ENCODE measurements around the gene RBMS2. TPM values are rescaled to one million over a fixed set of nuclear protein-coding genes. Genes with fewer than 3 reads are reported as not detected.

Gene RBMS2
- polyA plus RNA-seq, 3 donors: 5.1 to 8.2 (median 6.5) TPM

DNA sequence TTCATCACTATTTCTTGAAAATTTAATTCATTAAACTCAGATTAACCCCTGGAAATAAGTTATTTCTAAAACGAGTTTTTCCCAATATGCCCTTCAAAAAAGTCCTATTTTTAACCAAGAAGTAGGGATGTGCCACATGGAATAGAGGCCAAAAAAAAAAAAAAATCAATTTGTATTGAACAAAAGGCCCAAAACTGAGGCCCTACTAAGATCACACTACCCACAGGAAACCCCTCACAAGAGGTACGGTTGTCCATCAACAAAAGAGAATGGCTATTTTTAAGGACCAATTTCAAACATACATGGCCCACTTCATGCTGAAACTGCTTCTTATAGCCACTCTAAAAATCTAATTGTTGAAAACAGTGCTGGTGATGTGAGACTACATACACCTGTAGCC lies 116.0 kb downstream of the RBMS2 start:
- H3K4me2 ChIP-seq (replicated peaks; ENCODE audit: extremely low read depth, low read length, poor library complexity, severe bottlenecking): peak overlapping the region; percentile 99
- peak overlapping the region in 1 of 3 experiments; percentile 94 for H3K4me3 ChIP-seq (replicated peaks in 1 of 3; ENCODE audit: low read depth in 2 of 3, low read length in 3 of 3)
- H2AFZ ChIP-seq (ENCODE audit: insufficient read depth, low read depth, low read length, poor library complexity, severe bottlenecking): no peak overlapping the region
- intact Hi-C loops (cut with micrococcal nuclease): no loop called here
- no peak overlapping the region for H3K9ac ChIP-seq (ENCODE audit: insufficient read depth, low read length, poor library complexity, severe bottlenecking)
- H3K36me3 Mint-ChIP-seq: peaks cover 40 to 54% of the 10 kb centered on the region in 2 donors
- H3K79me2 ChIP-seq (ENCODE audit: insufficient read depth, low read length): peaks cover 80% of the 10 kb centered on the region
- no peak for DNase-seq
- peaks cover 51 to 68% of the 10 kb centered on the region in 2 donors for H3K4me1 ChIP-seq (ENCODE audit: control insufficient read depth in 1 of 2, insufficient read depth in 2 of 2, low read length in 2 of 2)
- peaks cover 60% of the 10 kb centered on the region for H3K4me1 Mint-ChIP-seq
- H3K27ac ChIP-seq (ENCODE audit: low read depth in 1 of 2, low read length in 2 of 2): peak overlapping the region in 1 of 2 donors; percentile 92
- no peaks in the 10 kb centered on the region for H3K27me3 ChIP-seq (ENCODE audit: control insufficient read depth in 2 of 2, insufficient read depth in 2 of 2, low read length in 2 of 2)
- no CpG with 5 or more reads among the region's 2 CpGs for WGBS (ENCODE audit: insufficient coverage)
- H4K20me1 ChIP-seq (ENCODE audit: insufficient read depth, low read length): peaks cover 70% of the 10 kb centered on the region
- TF ChIP-seq, protein P1, sequence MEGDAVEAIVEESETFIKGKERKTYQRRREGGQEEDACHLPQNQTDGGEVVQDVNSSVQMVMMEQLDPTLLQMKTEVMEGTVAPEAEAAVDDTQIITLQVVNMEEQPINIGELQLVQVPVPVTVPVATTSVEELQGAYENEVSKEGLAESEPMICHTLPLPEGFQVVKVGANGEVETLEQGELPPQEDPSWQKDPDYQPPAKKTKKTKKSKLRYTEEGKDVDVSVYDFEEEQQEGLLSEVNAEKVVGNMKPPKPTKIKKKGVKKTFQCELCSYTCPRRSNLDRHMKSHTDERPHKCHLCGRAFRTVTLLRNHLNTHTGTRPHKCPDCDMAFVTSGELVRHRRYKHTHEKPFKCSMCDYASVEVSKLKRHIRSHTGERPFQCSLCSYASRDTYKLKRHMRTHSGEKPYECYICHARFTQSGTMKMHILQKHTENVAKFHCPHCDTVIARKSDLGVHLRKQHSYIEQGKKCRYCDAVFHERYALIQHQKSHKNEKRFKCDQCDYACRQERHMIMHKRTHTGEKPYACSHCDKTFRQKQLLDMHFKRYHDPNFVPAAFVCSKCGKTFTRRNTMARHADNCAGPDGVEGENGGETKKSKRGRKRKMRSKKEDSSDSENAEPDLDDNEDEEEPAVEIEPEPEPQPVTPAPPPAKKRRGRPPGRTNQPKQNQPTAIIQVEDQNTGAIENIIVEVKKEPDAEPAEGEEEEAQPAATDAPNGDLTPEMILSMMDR (IDR thresholded peaks at IDR 0.05): no peak
- no peaks in the 10 kb centered on the region for H3K9me3 ChIP-seq (replicated peaks in 1 of 2; ENCODE audit: control insufficient read depth in 1 of 2, insufficient read depth in 1 of 2, low read length in 2 of 2)
- no peaks in the 10 kb centered on the region for H3K9me3 Mint-ChIP-seq
- H3K27ac Mint-ChIP-seq: peak overlapping the region; percentile 66 to 99 (median 99)
- peaks cover 46 to 50% of the 10 kb centered on the region in 2 donors for H3K36me3 ChIP-seq (replicated peaks in 1 of 2; ENCODE audit: control insufficient read depth in 1 of 2, insufficient read depth in 2 of 2, low read length in 2 of 2)
- no peak overlapping the region for H3K4me3 Mint-ChIP-seq
- H3K27me3 Mint-ChIP-seq (ENCODE audit: low read depth in 3 of 3): no peaks in the 10 kb centered on the region

DNA sequence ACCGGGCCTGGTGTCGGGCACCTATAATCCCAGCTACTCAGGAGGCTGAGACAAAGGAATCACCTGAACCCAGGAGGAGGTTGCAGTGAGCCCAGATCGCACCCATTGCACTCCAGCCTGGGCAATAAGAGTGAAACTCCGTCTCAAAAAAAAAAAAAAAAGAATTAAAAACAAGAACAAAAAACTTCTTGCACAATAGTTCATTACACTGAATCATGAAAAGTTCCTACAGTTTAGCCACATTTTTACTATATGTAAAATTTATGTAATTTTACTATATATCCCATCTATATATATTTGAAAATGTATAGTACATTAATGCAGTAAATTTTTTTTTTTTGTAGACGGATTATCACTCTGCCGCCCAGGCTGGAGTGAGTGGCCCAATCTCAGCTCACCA lies 119.6 kb downstream of the RBMS2 start:
- 90% methylated on average over 2 of the region's 6 CpGs for WGBS (ENCODE audit: insufficient coverage)
- Histone ChIP-seq H3K4me3 (replicated peaks in 1 of 3; ENCODE audit: low read depth in 2 of 3, low read length in 3 of 3) (no peak overlapping the region), H3K9me3 (replicated peaks in 1 of 2; ENCODE audit: control insufficient read depth in 1 of 2, insufficient read depth in 1 of 2, low read length in 2 of 2) (no peaks in the 10 kb centered on the region), H3K79me2 (ENCODE audit: insufficient read depth, low read length) (peaks cover 78% of the 10 kb centered on the region), H3K4me2 (replicated peaks; ENCODE audit: extremely low read depth, low read length, poor library complexity, severe bottlenecking) (no peak overlapping the region), H3K27me3 (ENCODE audit: control insufficient read depth in 2 of 2, insufficient read depth in 2 of 2, low read length in 2 of 2) (no peaks in the 10 kb centered on the region), H4K20me1 (ENCODE audit: insufficient read depth, low read length) (peaks cover 66% of the 10 kb centered on the region), H3K9ac (ENCODE audit: insufficient read depth, low read length, poor library complexity, severe bottlenecking) (no peak overlapping the region), H2AFZ (ENCODE audit: insufficient read depth, low read depth, low read length, poor library complexity, severe bottlenecking) (no peak overlapping the region), H3K36me3 (replicated peaks in 1 of 2; ENCODE audit: control insufficient read depth in 1 of 2, insufficient read depth in 2 of 2, low read length in 2 of 2) (peaks cover 67 to 70% of the 10 kb centered on the region in 2 donors), H3K4me1 (ENCODE audit: control insufficient read depth in 1 of 2, insufficient read depth in 2 of 2, low read length in 2 of 2) (peaks cover 42 to 58% of the 10 kb centered on the region in 2 donors), H3K27ac (ENCODE audit: low read depth in 1 of 2, low read length in 2 of 2) (peak overlapping the region in 1 of 2 donors; percentile 9)
- DNase-seq: peak in 2 of 3 donors; percentile 10 to 28
- Mint-ChIP-seq H3K4me1 (peaks cover 52% of the 10 kb centered on the region), H3K9me3 (no peaks in the 10 kb centered on the region), H3K27me3 (ENCODE audit: low read depth in 3 of 3) (peaks cover 0 to 3% (median 2%) of the 10 kb centered on the region in 3 donors), H3K36me3 (peaks cover 61 to 67% of the 10 kb centered on the region in 2 donors), H3K4me3 (no peak overlapping the region), H3K27ac (peak overlapping the region in 6 of 7 donors; percentile 37 to 86 (median 64))
- TF ChIP-seq, protein P1 (IDR thresholded peaks at IDR 0.05): no peak
- intact Hi-C loops (cut with micrococcal nuclease): loop anchor here in 1 of 2 donors (10.0 kb wide), 1 partner anchor 84 kb away; the partner anchor contains the start of gene NACA

Data from CD14-positive monocyte (primary cell).